ENCODE data around the gene ZNF343. TPM values are rescaled to one million over a fixed set of nuclear protein-coding genes. Genes with fewer than 3 reads are reported as not detected.

ZNF343 gene
- total RNA-seq, 6 experiments from 2014 or later: 3.9 to 7.3 (median 6.0) TPM

- intact Hi-C loops (cut with DNase I): loop anchor here in 1 of 2 donors (10.0 kb wide), 1 partner anchor 255 kb away; no protein-coding TSS in a partner anchor
- Histone ChIP-seq H3K4me3 (peak overlapping the region; percentile 82 to 93 (median 89)), H3K27me3 (no peaks in the 10 kb centered on the region), H3K9me3 (no peaks in the 10 kb centered on the region), H3K4me1 (peaks cover 0 to 11% (median 4%) of the 10 kb centered on the region in 4 donors), H3K36me3 (peaks cover 0 to 26% (median 16%) of the 10 kb centered on the region in 4 donors), H3K27ac (peak overlapping the region; percentile 74 to 94 (median 93))
- no peak for TF ChIP-seq CTCF (IDR thresholded peaks at IDR 0.05)
- no peak for TF ChIP-seq POLR2A (IDR thresholded peaks at IDR 0.05)
- ATAC-seq (peak; percentile 46 to 64 (median 58)), DNase-seq (peak in 2 of 3 donors; percentile 52 to 53)
- under 1% methylated on average over 19 of the region's 19 CpGs for WGBS (ENCODE audit: insufficient coverage, low coverage, low lambda C conversion rate, missing lambda C conversion rate)
Observed at GRCh38 chr20:2469991-2470422, 38.7 kb downstream of the ZNF343 start.

GRCh38 chr20:2468581-2469407, 39.9 kb downstream of the ZNF343 start:
- Histone ChIP-seq H3K27ac (no peak overlapping the region), H3K9me3 (no peaks in the 10 kb centered on the region), H3K4me3 (peak overlapping the region in 2 of 3 donors; percentile 82 to 93), H3K4me1 (peaks cover 0 to 11% (median 4%) of the 10 kb centered on the region in 4 donors), H3K27me3 (no peaks in the 10 kb centered on the region), H3K36me3 (peaks cover 6 to 38% (median 25%) of the 10 kb centered on the region in 4 donors)
- DNase-seq (no peak), ATAC-seq (no peak)
- intact Hi-C loops (cut with DNase I): loop anchor here in 1 of 2 donors (10.0 kb wide), 1 partner anchor 254 kb away; no protein-coding TSS in a partner anchor
- 76% methylated on average over 9 of the region's 11 CpGs for WGBS (ENCODE audit: insufficient coverage, low coverage, low lambda C conversion rate, missing lambda C conversion rate)
- TF ChIP-seq POLR2A (IDR thresholded peaks at IDR 0.05): no peak
- TF ChIP-seq CTCF (IDR thresholded peaks at IDR 0.05): no peak

DNA sequence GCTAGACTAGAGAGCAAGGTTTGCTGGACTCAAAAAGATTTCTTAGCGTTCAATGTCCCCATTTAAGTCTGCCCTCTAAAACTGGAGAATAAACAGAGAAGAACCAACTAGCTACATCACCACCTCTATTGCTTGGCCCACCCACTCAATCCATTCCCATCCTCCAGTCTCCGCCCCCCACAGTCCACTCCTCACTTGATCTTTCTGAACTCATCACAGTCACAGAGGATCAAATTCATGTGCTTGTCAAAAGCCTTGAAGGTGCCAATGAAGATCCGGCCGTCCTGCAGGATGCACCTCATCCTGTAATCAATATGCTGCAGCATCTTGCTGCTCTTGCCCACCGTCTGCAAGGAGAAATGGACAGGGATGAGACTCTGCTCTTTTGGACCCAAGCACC, 41.3 kb downstream of the ZNF343 start:
- no peak for DNase-seq
- Histone ChIP-seq H3K4me1 (peaks cover 0 to 11% (median 4%) of the 10 kb centered on the region in 4 donors), H3K27me3 (no peaks in the 10 kb centered on the region), H3K9me3 (no peaks in the 10 kb centered on the region), H3K36me3 (peaks cover 9 to 52% (median 38%) of the 10 kb centered on the region in 4 donors), H3K27ac (no peak overlapping the region), H3K4me3 (no peak overlapping the region)
- 81% methylated on average over 3 of the region's 5 CpGs for WGBS (ENCODE audit: insufficient coverage, low coverage, low lambda C conversion rate, missing lambda C conversion rate)
- ATAC-seq: no peak
- TF ChIP-seq CTCF (IDR thresholded peaks at IDR 0.05) (no peak), POLR2A (IDR thresholded peaks at IDR 0.05) (no peak)
- intact Hi-C loops (cut with DNase I): loop anchor here in 1 of 2 donors (10.0 kb wide), 1 partner anchor 253 kb away; no protein-coding TSS in a partner anchor

DNA sequence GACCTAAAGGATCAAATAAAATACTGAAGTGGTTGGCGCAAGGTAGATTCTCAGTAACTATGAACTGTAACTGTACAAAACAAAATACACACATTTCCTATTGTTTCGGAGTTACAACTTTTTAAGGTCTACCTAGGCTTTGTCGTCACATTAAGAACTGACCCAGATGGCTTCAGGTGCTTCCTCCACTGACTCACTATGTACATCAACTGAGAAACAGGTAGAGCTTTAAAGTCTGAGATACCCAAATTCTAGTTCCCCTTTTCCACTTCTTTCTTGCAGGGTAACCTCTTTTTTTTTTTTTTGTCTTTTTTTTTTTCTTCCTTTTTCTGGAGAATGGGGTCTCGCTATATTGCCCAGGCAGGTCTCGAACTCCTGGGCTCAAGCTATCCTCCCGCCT, 43.6 kb downstream of the ZNF343 start:
- no peak for TF ChIP-seq POLR2A (IDR thresholded peaks at IDR 0.05)
- no peak for TF ChIP-seq CTCF (IDR thresholded peaks at IDR 0.05)
- intact Hi-C loops (cut with DNase I): loop anchor here in 1 of 2 donors (10.0 kb wide), 1 partner anchor 250 kb away; no protein-coding TSS in a partner anchor
- WGBS (ENCODE audit: insufficient coverage, low coverage, low lambda C conversion rate, missing lambda C conversion rate): 93% methylated on average over 5 of the region's 6 CpGs
- no peak overlapping the region for H3K4me3 ChIP-seq
- ATAC-seq (no peak), DNase-seq (no peak)
- H3K4me1 ChIP-seq: peaks cover 0 to 11% (median 4%) of the 10 kb centered on the region in 4 donors
- no peak overlapping the region for H3K27ac ChIP-seq
- H3K27me3 ChIP-seq: no peaks in the 10 kb centered on the region
- no peaks in the 10 kb centered on the region for H3K9me3 ChIP-seq
- H3K36me3 ChIP-seq: peaks cover 16 to 75% (median 56%) of the 10 kb centered on the region in 4 donors
